HG03558 (cell line): Measurements from ENCODE around the gene TACC3.
"Not testable (repeated sequence)": the region's sequence is repeated elsewhere in the genome, so short reads cannot be mapped to it uniquely, and the experiment has no call there.

Source experiments
- ATAC-seq: cut with Tn5 transposase; IDR thresholded peaks from one replicate; pipeline ENCODE4 v1.9.1; 2021; ENCODE audit warnings: moderate number of reproducible peaks; ENCODE audit not compliant: unreplicated experiment; ENCODE audit errors: extremely low read depth

Gene TACC3

GRCh38 chr4:1701671-1702070 lies 19.6 kb upstream of the TACC3 start:
- ATAC-seq = not testable (repeated sequence)

GRCh38 chr4:1703867-1704266 lies 17.5 kb upstream of the TACC3 start:
- no peak for ATAC-seq

GRCh38 chr4:1705732-1706131 lies 15.6 kb upstream of the TACC3 start:
- ATAC-seq = no peak

GRCh38 chr4:1706358-1706757 lies 15.0 kb upstream of the TACC3 start:
- ATAC-seq = no peak

- ATAC-seq = no peak
Observed at GRCh38 chr4:1708581-1708980, 12.7 kb upstream of the TACC3 start.

GRCh38 chr4:1711055-1711570 lies 10.2 kb upstream of the TACC3 start:
- no peak for ATAC-seq

- ATAC-seq = no peak
Observed at GRCh38 chr4:1711571-1712215, 9.6 kb upstream of the TACC3 start.

GRCh38 chr4:1712216-1713002 lies 8.9 kb upstream of the TACC3 start, which contains the start of gene SLBP:
Gene SLBP, minus strand, starts transcription at chr4:1712319. Its CDS starts 131 bp downstream, at chr4:1712188.
- ATAC-seq = peak; percentile 35

- peak; percentile 1 for ATAC-seq
Observed at GRCh38 chr4:1713003-1713851, 8.1 kb upstream of the TACC3 start.

GRCh38 chr4:1714303-1715001 lies 6.9 kb upstream of the TACC3 start:
- ATAC-seq = no peak

- no peak for ATAC-seq
Observed at GRCh38 chr4:1715002-1715758, 6.1 kb upstream of the TACC3 start.

- no peak for ATAC-seq
Observed at GRCh38 chr4:1716065-1716945, 5.0 kb upstream of the TACC3 start.

- no peak for ATAC-seq
Observed at GRCh38 chr4:1717129-1718094, 3.9 kb upstream of the TACC3 start.

- ATAC-seq = no peak
Observed at GRCh38 chr4:1718095-1718850, 3.0 kb upstream of the TACC3 start.

GRCh38 chr4:1720163-1720983 lies 948 bp upstream of the TACC3 start:
- no peak for ATAC-seq
